Mesothelial cell of epicardium (in vitro differentiated cells): ENCODE measurements around the gene GALNT1. TPM values are rescaled to one million over a fixed set of nuclear protein-coding genes. Genes with fewer than 3 reads are reported as not detected.

Experiments used
- DNase-seq, 2 experiments: peaks; one replicate each; pipeline ENCODE4 v3.0.0; 2021; ENCODE audit warnings: low spot score in 2 of 2; ENCODE audit not compliant: unreplicated experiment in 2 of 2
- H3K27ac Mint-ChIP-seq: 2 replicates; pipeline ENCODE4 v1.8.0; 2021; ENCODE audit warnings: mixed read lengths
- H3K27me3 Mint-ChIP-seq: 2 replicates; pipeline ENCODE4 v1.8.0; 2021; ENCODE audit warnings: low read depth, mixed read lengths
- H3K36me3 Mint-ChIP-seq: 2 replicates; pipeline ENCODE4 v1.8.0; 2021; ENCODE audit warnings: mixed read lengths
- H3K4me1 Mint-ChIP-seq: 2 replicates; pipeline ENCODE4 v1.8.0; 2021; ENCODE audit warnings: mixed read lengths
- H3K4me3 Mint-ChIP-seq: 2 replicates; pipeline ENCODE4 v1.8.0; 2021; ENCODE audit warnings: mild to moderate bottlenecking, moderate library complexity, mixed read lengths
- H3K9me3 Mint-ChIP-seq: 2 replicates; pipeline ENCODE4 v1.8.0; 2021; ENCODE audit warnings: mixed read lengths
- CTCF ChIP-seq: fragments of 200-600 bp; sonication (generic); IDR thresholded peaks from one replicate; pipeline ENCODE4 v1.5.0; 2021; ENCODE audit warnings: antibody characterized with exemption; ENCODE audit not compliant: unreplicated experiment
- total RNA-seq: library from RNA; stranded (reverse); gene quantifications from 3 replicates; pipeline ENCODE4 v1.2.1, GENCODE V29; 2021

The GALNT1 gene
- total RNA-seq, 1 donor from 2014 or later = 85.0 TPM

GRCh38 chr18:35589546-35589945 is 8.0 kb downstream of the GALNT1 start:
- no peak overlapping the region for H3K4me3 Mint-ChIP-seq
- TF ChIP-seq CTCF = no peak
- no peaks in the 10 kb centered on the region for H3K27me3 Mint-ChIP-seq
- no peak overlapping the region for H3K27ac Mint-ChIP-seq
- H3K9me3 Mint-ChIP-seq = peaks cover 44% of the 10 kb centered on the region
- no peak for DNase-seq
- peaks cover 45% of the 10 kb centered on the region for H3K36me3 Mint-ChIP-seq
- H3K4me1 Mint-ChIP-seq = no peaks in the 10 kb centered on the region

- Mint-ChIP-seq H3K9me3 (peaks cover 34% of the 10 kb centered on the region), H3K4me3 (no peak overlapping the region)
Measured at GRCh38 chr18:35590935-35591334, 9.4 kb downstream of the GALNT1 start.

GRCh38 chr18:35592298-35592697 is 10.8 kb downstream of the GALNT1 start:
- Mint-ChIP-seq H3K9me3 (peaks cover 23% of the 10 kb centered on the region), H3K4me3 (no peak overlapping the region), H3K27me3 (no peaks in the 10 kb centered on the region), H3K27ac (no peak overlapping the region), H3K4me1 (no peaks in the 10 kb centered on the region), H3K36me3 (peaks cover 22% of the 10 kb centered on the region)
- no peak for DNase-seq
- TF ChIP-seq CTCF = no peak

More at GRCh38 chr18:35590935-35591334, 9.4 kb downstream of the GALNT1 start:
- Mint-ChIP-seq H3K27ac (no peak overlapping the region), H3K27me3 (no peaks in the 10 kb centered on the region), H3K4me1 (no peaks in the 10 kb centered on the region), H3K36me3 (peaks cover 33% of the 10 kb centered on the region)
- no peak for TF ChIP-seq CTCF
- DNase-seq = no peak

GRCh38 chr18:35593859-35594258 is 12.3 kb downstream of the GALNT1 start:
- Mint-ChIP-seq H3K27me3 (no peaks in the 10 kb centered on the region), H3K4me3 (no peak overlapping the region), H3K4me1 (no peaks in the 10 kb centered on the region), H3K9me3 (peaks cover 16% of the 10 kb centered on the region), H3K27ac (no peak overlapping the region), H3K36me3 (peaks cover 16% of the 10 kb centered on the region)
- DNase-seq = no peak
- TF ChIP-seq CTCF = no peak

GRCh38 chr18:35597758-35598157 is 16.2 kb downstream of the GALNT1 start:
- DNase-seq = no peak
- Mint-ChIP-seq H3K4me3 (no peak overlapping the region), H3K27ac (no peak overlapping the region), H3K4me1 (no peaks in the 10 kb centered on the region), H3K27me3 (no peaks in the 10 kb centered on the region), H3K36me3 (peaks cover 44% of the 10 kb centered on the region), H3K9me3 (peaks cover 44% of the 10 kb centered on the region)
- TF ChIP-seq CTCF = no peak
